SH-SY5Y (cell line): Measurements from ENCODE around the gene UPB1.

Source experiments
- GATA2 ChIP-seq: IDR thresholded peaks from 2 replicates; pipeline ENCODE4 v1.6.1; 2011; ENCODE audit warnings: mild to moderate bottlenecking, low read depth, low read length
- GATA3 ChIP-seq: IDR thresholded peaks from 2 replicates; pipeline ENCODE4 v1.6.1; 2011; ENCODE audit warnings: low read depth, mild to moderate bottlenecking, low read length, moderate library complexity

GRCh38 chr22:24467340-24467739 lies 27.8 kb upstream of the UPB1 start:
- TF ChIP-seq GATA2 = no peak
- TF ChIP-seq GATA3 = no peak
